OCI-LY1 (cell line): Measurements from ENCODE around the gene ZBTB17.
A peak's percentile ranks its signal among the peaks of the same experiment; 100 is the strongest.
"Not testable (repeated sequence)": the region's sequence is repeated elsewhere in the genome, so short reads cannot be mapped to it uniquely, and the experiment has no call there.

Experiments
- H2AFZ ChIP-seq: fragments of 200-600 bp; sonication (generic), shearing (Covaris generic); 2 replicates; pipeline ENCODE4 v1.6.0; 2014; ENCODE audit warnings: antibody characterized with exemption, mild to moderate bottlenecking, low read length
- H3F3A ChIP-seq: fragments of 200-600 bp; sonication (generic), shearing (Covaris generic); 2 replicates; pipeline ENCODE4 v1.6.0; 2014; ENCODE audit warnings: mild to moderate bottlenecking, antibody characterized with exemption, low read length, moderate library complexity; ENCODE audit not compliant: insufficient read depth
- H3K27ac ChIP-seq: fragments of 200-600 bp; sonication (generic); 2 replicates; pipeline ENCODE4 v1.5.1; 2014; ENCODE audit warnings: low read length, mixed run types, mild to moderate bottlenecking, low read depth; ENCODE audit not compliant: poor library complexity, severe bottlenecking
- H3K27me3 ChIP-seq: fragments of 200-600 bp; sonication (generic); 2 replicates; pipeline ENCODE4 v1.6.0; 2014; ENCODE audit warnings: antibody characterized with exemption, mild to moderate bottlenecking, low read length, moderate library complexity; ENCODE audit not compliant: insufficient read depth
- H3K36me3 ChIP-seq: fragments of 200-600 bp; sonication (generic); 2 replicates; pipeline ENCODE4 v1.6.1; 2014; ENCODE audit warnings: mild to moderate bottlenecking, antibody characterized with exemption, low read length, moderate library complexity, mixed read lengths; ENCODE audit not compliant: insufficient read depth
- H3K4me1 ChIP-seq: fragments of 200-600 bp; sonication (generic); 2 replicates; pipeline ENCODE4 v1.5.1; 2014; ENCODE audit warnings: mild to moderate bottlenecking, low read length, moderate library complexity; ENCODE audit not compliant: insufficient read depth, severe bottlenecking
- H3K4me2 ChIP-seq: fragments of 200-600 bp; sonication (generic), shearing (Covaris generic); 2 replicates; pipeline ENCODE4 v1.6.1; 2014; ENCODE audit warnings: low read length
- H3K4me3 ChIP-seq: fragments of 200-600 bp; sonication (generic); 2 replicates; pipeline ENCODE4 v1.5.1; 2014; ENCODE audit warnings: low read length, low read depth, mild to moderate bottlenecking, mixed read lengths; ENCODE audit not compliant: poor library complexity, severe bottlenecking
- H3K79me2 ChIP-seq: fragments of 200-600 bp; shearing (Covaris generic); 2 replicates; pipeline ENCODE4 v1.6.1; 2016; ENCODE audit warnings: mixed run types, low read length, mixed read lengths; ENCODE audit not compliant: insufficient read depth
- H3K9ac ChIP-seq: fragments of 200-600 bp; sonication (generic), shearing (Covaris generic); 2 replicates; pipeline ENCODE4 v1.6.1; 2014; ENCODE audit warnings: mild to moderate bottlenecking, low read length, mixed read lengths
- H3K9me2 ChIP-seq: fragments of 200-600 bp; sonication (generic), shearing (Covaris generic); 2 replicates; pipeline ENCODE4 v1.6.1; 2014; ENCODE audit warnings: low read depth, mild to moderate bottlenecking, low read length, mixed read lengths
- H3K9me3 ChIP-seq: fragments of 200-600 bp; shearing (Covaris generic); 2 replicates; pipeline ENCODE4 v1.6.1; 2014; ENCODE audit warnings: low read length, mixed read lengths
- H4K20me1 ChIP-seq: fragments of 200-600 bp; sonication (generic), shearing (Covaris generic); 2 replicates; pipeline ENCODE4 v1.6.0; 2016; ENCODE audit warnings: mild to moderate bottlenecking, low read length; ENCODE audit not compliant: insufficient read depth
- EZH2 ChIP-seq: fragments of 200-600 bp; sonication (generic), shearing (Covaris generic); IDR thresholded peaks from 2 replicates; pipeline ENCODE4 v1.8.0; 2017; ENCODE audit warnings: borderline replicate concordance, mixed run types, mild to moderate bottlenecking, antibody characterized with exemption, low read length, moderate library complexity, mixed read lengths
- TF ChIP-seq, protein P1 (sequence below): fragments of 200-600 bp; sonication (generic), shearing (Covaris generic); IDR thresholded peaks from 2 replicates; pipeline ENCODE4 v1.5.1; 2017; ENCODE audit warnings: mild to moderate bottlenecking, antibody characterized with exemption, low read length, moderate library complexity, mixed read lengths

The ZBTB17 gene

DNA sequence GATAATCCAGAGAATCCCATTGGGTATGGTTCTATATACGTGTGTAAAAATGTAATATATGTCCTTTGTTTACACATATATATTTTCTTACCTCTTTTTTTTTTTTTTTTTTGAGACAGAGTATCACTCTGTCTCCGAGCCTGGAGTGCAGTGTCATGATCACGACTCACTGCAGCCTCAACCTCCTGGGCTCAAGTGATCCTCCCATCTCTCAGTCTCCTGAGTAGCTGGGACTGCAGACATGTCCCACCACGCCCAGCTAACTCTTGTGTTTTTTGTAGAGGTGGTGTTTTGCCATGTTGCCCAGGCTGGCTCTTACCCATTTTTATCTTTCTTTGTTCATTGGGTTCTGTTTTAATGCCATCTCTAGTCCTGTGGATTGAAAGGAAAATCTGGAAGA is 59.5 kb downstream of the ZBTB17 start:
- H3K4me1 ChIP-seq: peaks cover 16% of the 10 kb centered on the region
- no peaks in the 10 kb centered on the region for H3K9me3 ChIP-seq
- no peak overlapping the region for H3K9ac ChIP-seq
- H3K9me2 ChIP-seq: no peaks in the 10 kb centered on the region
- H3K79me2 ChIP-seq: peaks cover 12% of the 10 kb centered on the region; the same call in 1 of the 2 replicates
- peaks cover 2% of the 10 kb centered on the region; the same call in 1 of the 2 replicates for H4K20me1 ChIP-seq
- H3K27me3 ChIP-seq: no peaks in the 10 kb centered on the region
- no peak overlapping the region for H3K4me3 ChIP-seq
- no peaks in the 10 kb centered on the region for H3F3A ChIP-seq
- H3K27ac ChIP-seq: peak overlapping the region; percentile 43
- no peak overlapping the region for H2AFZ ChIP-seq
- TF ChIP-seq, protein P1, sequence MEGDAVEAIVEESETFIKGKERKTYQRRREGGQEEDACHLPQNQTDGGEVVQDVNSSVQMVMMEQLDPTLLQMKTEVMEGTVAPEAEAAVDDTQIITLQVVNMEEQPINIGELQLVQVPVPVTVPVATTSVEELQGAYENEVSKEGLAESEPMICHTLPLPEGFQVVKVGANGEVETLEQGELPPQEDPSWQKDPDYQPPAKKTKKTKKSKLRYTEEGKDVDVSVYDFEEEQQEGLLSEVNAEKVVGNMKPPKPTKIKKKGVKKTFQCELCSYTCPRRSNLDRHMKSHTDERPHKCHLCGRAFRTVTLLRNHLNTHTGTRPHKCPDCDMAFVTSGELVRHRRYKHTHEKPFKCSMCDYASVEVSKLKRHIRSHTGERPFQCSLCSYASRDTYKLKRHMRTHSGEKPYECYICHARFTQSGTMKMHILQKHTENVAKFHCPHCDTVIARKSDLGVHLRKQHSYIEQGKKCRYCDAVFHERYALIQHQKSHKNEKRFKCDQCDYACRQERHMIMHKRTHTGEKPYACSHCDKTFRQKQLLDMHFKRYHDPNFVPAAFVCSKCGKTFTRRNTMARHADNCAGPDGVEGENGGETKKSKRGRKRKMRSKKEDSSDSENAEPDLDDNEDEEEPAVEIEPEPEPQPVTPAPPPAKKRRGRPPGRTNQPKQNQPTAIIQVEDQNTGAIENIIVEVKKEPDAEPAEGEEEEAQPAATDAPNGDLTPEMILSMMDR: no peak
- no peak for TF ChIP-seq EZH2
- H3K4me2 ChIP-seq: no peak overlapping the region
- H3K36me3 ChIP-seq: peaks cover 93% of the 10 kb centered on the region

DNA sequence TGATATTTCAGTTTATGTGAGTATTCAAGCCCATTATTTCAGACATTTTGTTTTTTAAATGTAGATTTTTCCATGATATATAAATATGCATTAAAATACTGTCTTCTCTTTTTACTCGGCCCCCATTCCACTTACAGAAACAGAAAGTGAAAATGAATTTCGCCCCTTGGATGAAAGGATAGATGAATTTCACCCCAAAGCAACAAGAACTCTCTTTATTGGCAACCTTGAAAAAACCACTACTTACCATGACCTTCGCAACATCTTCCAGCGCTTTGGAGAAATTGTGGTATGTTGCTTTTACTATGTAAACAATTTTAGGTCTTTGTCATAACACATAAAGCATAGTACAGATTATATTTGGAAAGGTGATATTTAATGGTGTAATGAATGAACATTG is 59.9 kb downstream of the ZBTB17 start:
- Histone ChIP-seq H3K9me2 (no peaks in the 10 kb centered on the region), H3K36me3 (peaks cover 93% of the 10 kb centered on the region), H3K27ac (no peak overlapping the region), H3K4me3 (no peak overlapping the region), H3K27me3 (no peaks in the 10 kb centered on the region), H3K9me3 (no peaks in the 10 kb centered on the region), H3K4me1 (peaks cover 16% of the 10 kb centered on the region), H2AFZ (no peak overlapping the region), H3K9ac (no peak overlapping the region), H3K4me2 (no peak overlapping the region), H4K20me1 (peaks cover 2% of the 10 kb centered on the region; the same call in 1 of the 2 replicates), H3F3A (no peaks in the 10 kb centered on the region), H3K79me2 (peaks cover 15% of the 10 kb centered on the region; the same call in 1 of the 2 replicates)
- no peak for TF ChIP-seq EZH2
- TF ChIP-seq, protein P1: no peak

DNA sequence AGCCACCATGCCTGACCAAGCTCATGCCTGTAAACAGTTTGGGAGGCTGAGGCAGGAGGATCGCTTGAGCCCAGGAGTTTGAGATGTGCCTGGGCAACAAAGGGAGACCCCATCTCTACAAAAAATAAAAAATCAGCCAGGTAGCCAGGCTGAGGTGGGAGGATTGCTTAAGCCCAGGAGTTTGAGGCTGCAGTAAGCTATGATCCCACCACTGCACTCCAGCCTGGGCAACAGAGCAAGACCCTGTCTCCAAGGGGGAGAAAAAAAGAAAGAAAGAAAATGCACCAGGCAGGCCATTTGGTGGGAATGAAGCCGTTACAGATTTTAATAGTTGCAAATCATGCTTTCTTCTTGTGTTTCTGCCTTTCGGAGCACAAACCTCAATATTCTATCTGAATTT is 62.3 kb downstream of the ZBTB17 start:
- not testable (repeated sequence) for H4K20me1 ChIP-seq, H3K9me3 ChIP-seq, H3K9me2 ChIP-seq, H3K27ac ChIP-seq, H2AFZ ChIP-seq, H3F3A ChIP-seq, H3K27me3 ChIP-seq, H3K4me2 ChIP-seq, H3K4me3 ChIP-seq, H3K9ac ChIP-seq
- H3K4me1 ChIP-seq: peaks cover 16% of the 10 kb centered on the region
- peaks cover 93% of the 10 kb centered on the region for H3K36me3 ChIP-seq
- peaks cover 29% of the 10 kb centered on the region for H3K79me2 ChIP-seq

DNA sequence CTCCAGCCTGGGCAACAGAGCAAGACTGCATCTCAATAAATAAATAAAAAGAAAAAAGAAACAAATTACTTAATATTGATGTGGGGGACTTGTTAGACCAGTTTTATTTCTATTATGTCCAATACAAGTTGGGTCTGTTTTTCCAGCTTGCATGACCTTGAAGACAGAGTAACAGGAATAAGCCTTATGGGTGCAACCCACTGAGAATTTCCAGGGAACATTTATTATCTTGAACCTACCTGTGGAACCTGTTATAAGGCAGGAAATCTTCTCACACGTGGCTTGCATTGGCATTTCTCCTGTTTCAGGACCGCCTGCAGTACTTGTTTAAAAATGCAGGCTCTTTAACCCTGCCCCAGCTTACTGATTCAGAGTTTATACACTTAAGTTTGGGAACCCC is 64.0 kb downstream of the ZBTB17 start:
- 0 out of 2 replicates have a peak, but pooled peaks cover 3% of the 10 kb centered on the region for H4K20me1 ChIP-seq
- peaks cover 44% of the 10 kb centered on the region for H3K79me2 ChIP-seq
- H3F3A ChIP-seq: 0 out of 2 replicates have a peak, but pooled peaks cover 3% of the 10 kb centered on the region
- H3K36me3 ChIP-seq: peaks cover 89% of the 10 kb centered on the region
- H3K9me2 ChIP-seq: no peaks in the 10 kb centered on the region
- no peaks in the 10 kb centered on the region for H3K27me3 ChIP-seq
- no peak overlapping the region for H2AFZ ChIP-seq
- no peaks in the 10 kb centered on the region for H3K9me3 ChIP-seq
- H3K4me2 ChIP-seq: no peak overlapping the region
- TF ChIP-seq, protein P1: no peak
- TF ChIP-seq EZH2: no peak
- H3K9ac ChIP-seq: no peak overlapping the region
- no peak overlapping the region for H3K4me3 ChIP-seq
- H3K4me1 ChIP-seq: peaks cover 15% of the 10 kb centered on the region
- H3K27ac ChIP-seq: no peak overlapping the region
